Measurements from ENCODE around the gene RABL3. TPM values are rescaled to one million over a fixed set of nuclear protein-coding genes. Genes with fewer than 3 reads are reported as not detected.

The RABL3 gene
- total and polyA plus RNA-seq, 2 of the 4 experiments (the other 2 are of a cell fraction): 5.3 to 17.0 TPM

- Histone ChIP-seq H2BK15ac (ENCODE audit: low read depth, low read length) (no peak overlapping the region), H2AFZ (replicated peaks; ENCODE audit: low read length, poor library complexity) (no peak overlapping the region), H2AK5ac (ENCODE audit: low read depth, low read length) (no peak overlapping the region), H4K5ac (ENCODE audit: low read depth, low read length) (no peak overlapping the region), H3K56ac (ENCODE audit: extremely low read depth, insufficient read depth, low read length) (no peak overlapping the region), H2BK120ac (ENCODE audit: low read depth, low read length) (no peak overlapping the region), H3K79me1 (ENCODE audit: low read depth in 1 of 2, low read length in 2 of 2) (peaks cover 0 to 6% of the 10 kb centered on the region in 2 experiments; a peak in 2 of 4 replicates), H3K27ac (ENCODE audit: insufficient read depth, low read length) (no peak overlapping the region), H4K20me1 (ENCODE audit: insufficient read depth, low read length) (no peaks in the 10 kb centered on the region), H3K27me3 (ENCODE audit: control insufficient read depth, insufficient read depth, low read length) (no peaks in the 10 kb centered on the region), H3K4me2 (ENCODE audit: low read depth, low read length) (no peak overlapping the region), H3K9me3 (ENCODE audit: control insufficient read depth, insufficient read depth, low read length) (peaks cover 3% of the 10 kb centered on the region; the same call in 1 of the 2 replicates), H3K4ac (ENCODE audit: low read depth, low read length) (no peak overlapping the region), H3K18ac (ENCODE audit: low read depth, low read length) (no peak overlapping the region), H2BK5ac (ENCODE audit: low read depth, low read length, poor library complexity, severe bottlenecking) (no peak overlapping the region), H3K36me3 (ENCODE audit: control insufficient read depth, insufficient read depth, low read length) (peaks cover 5% of the 10 kb centered on the region; the same call in 1 of the 2 replicates), H2AK9ac (replicated peaks; ENCODE audit: low read depth, low read length, poor library complexity) (no peak overlapping the region), H2BK20ac (ENCODE audit: low read depth, low read length) (no peak overlapping the region), H3K9me1 (ENCODE audit: insufficient read depth, low read length) (no peaks in the 10 kb centered on the region), H3K14ac (replicated peaks; ENCODE audit: low read depth, low read length) (no peak overlapping the region), H4K91ac (ENCODE audit: insufficient read depth, low read depth, low read length) (no peak overlapping the region), H4K8ac (ENCODE audit: low read depth in 2 of 2, low read length in 2 of 2) (no peak overlapping the region), H3K9ac (ENCODE audit: low read depth, low read length) (no peak overlapping the region), H3K4me1 (ENCODE audit: control insufficient read depth, insufficient read depth, low read length) (peaks cover 2% of the 10 kb centered on the region), H3K23ac (ENCODE audit: low read depth, low read length) (no peak overlapping the region), H3K4me3 (ENCODE audit: insufficient read depth, low read depth, low read length) (no peak overlapping the region)
- ATAC-seq (ENCODE audit: low read depth): no peak
- DNase-seq: no peak
- in situ Hi-C loops (cut with MboI; ENCODE audit: low sequenced_read_pairs) (no loop called here), dilution Hi-C loops (cut with HindIII; ENCODE audit: low sequenced_read_pairs, unreplicated experiment) (no loop called here), intact Hi-C loops (cut with micrococcal nuclease) (no loop called here)
- ChIA-PET CTCF (no interaction called here), POLR2A (ENCODE audit: unreplicated experiment) (no interaction called here)
- no TSS peak for BruUV-seq (replicated peaks)
- no peak for TF ChIP-seq MAZ (IDR thresholded peaks at IDR 0.05; ENCODE audit: borderline replicate concordance, low read depth, low read length)
- no peak for TF ChIP-seq RAD21 (IDR thresholded peaks at IDR 0.05; ENCODE audit: low read length)
- no peak for TF ChIP-seq CTCF (conservative IDR thresholded peaks at IDR 0.05; ENCODE audit: low read depth, low read length)
- no peak for TF ChIP-seq ELK1 (IDR thresholded peaks at IDR 0.05; ENCODE audit: borderline replicate concordance, low read depth, low read length)
- TF ChIP-seq MAFK (IDR thresholded peaks at IDR 0.05; ENCODE audit: low read depth, low read length): no peak
- TF ChIP-seq FOS (IDR thresholded peaks at IDR 0.05; ENCODE audit: low read depth, low read length): no peak
- TF ChIP-seq NFE2L2 (IDR thresholded peaks at IDR 0.05; ENCODE audit: low read depth, low read length): no peak
- no peak for TF ChIP-seq USF2 (IDR thresholded peaks at IDR 0.05; ENCODE audit: low read depth, low read length)
- TF ChIP-seq RFX5 (IDR thresholded peaks at IDR 0.05; ENCODE audit: low read depth, low read length): no peak
- TF ChIP-seq RCOR1 (IDR thresholded peaks at IDR 0.05; ENCODE audit: insufficient replicate concordance, low read length): no peak
These were observed 35.4 kb downstream of the RABL3 start for GRCh38 chr3:120706950-120707349.
